Natural killer cell (primary cell): ENCODE data around the gene IGF2BP2. TPM values are rescaled to one million over a fixed set of nuclear protein-coding genes. Genes with fewer than 3 reads are reported as not detected.

Experiments
- ATAC-seq, 3 donors: fragments of 150-1000 bp in 2 of 3; fragments of 200-7000 bp in 1 of 3; cut with Tn5 transposase; 1 replicate in 1 of 3; 2 replicates in 2 of 3; pipeline ENCODE4 v1.10.0; 2021; ENCODE audit warnings: mild to moderate bottlenecking in 2 of 3, moderate library complexity in 2 of 3
- DNase-seq, 2 donors: peaks; one replicate each; pipeline versions ENCODE4 v3.0.0 to v3.0.0-alpha.2; 2013 to 2021; ENCODE audit warnings: mixed read lengths in 1 of 2
- H3K27ac ChIP-seq: one replicate; pipeline ENCODE4 v1.5.1; 2013; ENCODE audit warnings: mild to moderate bottlenecking, low read length
- H3K27me3 ChIP-seq: one replicate; pipeline ENCODE4 v1.6.1; 2013; ENCODE audit warnings: low read length; ENCODE audit not compliant: control insufficient read depth, insufficient read depth
- H3K36me3 ChIP-seq: one replicate; pipeline ENCODE4 v1.6.1; 2013; ENCODE audit warnings: low read length; ENCODE audit not compliant: control insufficient read depth, insufficient read depth
- H3K4me1 ChIP-seq: one replicate; pipeline ENCODE4 v1.6.1; 2013; ENCODE audit warnings: low read length; ENCODE audit not compliant: control insufficient read depth, insufficient read depth
- H3K4me3 ChIP-seq: one replicate; pipeline ENCODE4 v1.5.1; 2013; ENCODE audit warnings: low read length
- H3K9me3 ChIP-seq: one replicate; pipeline ENCODE4 v1.6.1; 2013; ENCODE audit warnings: low read length; ENCODE audit not compliant: control insufficient read depth, insufficient read depth
- H3K27ac Mint-ChIP-seq, 2 donors: one replicate each; pipeline ENCODE4 v1.8.0; 2022; ENCODE audit warnings: mild to moderate bottlenecking in 2 of 2, mixed read lengths in 2 of 2, moderate library complexity in 1 of 2
- H3K27me3 Mint-ChIP-seq, 2 donors: one replicate each; pipeline ENCODE4 v1.8.0; 2022; ENCODE audit warnings: low read depth in 2 of 2, mixed read lengths in 2 of 2
- H3K36me3 Mint-ChIP-seq: one replicate; pipeline ENCODE4 v1.8.0; 2022; ENCODE audit warnings: mixed read lengths
- H3K4me1 Mint-ChIP-seq, 2 donors: one replicate each; pipeline ENCODE4 v1.8.0; 2022; ENCODE audit warnings: mixed read lengths in 2 of 2
- H3K4me3 Mint-ChIP-seq: one replicate; pipeline ENCODE4 v1.8.0; 2022; ENCODE audit warnings: mild to moderate bottlenecking, moderate library complexity, mixed read lengths
- H3K9me3 Mint-ChIP-seq, 2 donors: one replicate each; pipeline ENCODE4 v1.8.0; 2022; ENCODE audit warnings: mixed read lengths in 2 of 2
- WGBS: methylation state at CpG from one replicate; pipeline ENCODE4 v1.1.7; 2013; ENCODE audit warnings: missing lambda C conversion rate; ENCODE audit not compliant: insufficient coverage; 5-methylcytosine and 5-hydroxymethylcytosine counted together
- intact Hi-C: fragments of 100-400 bp; cut with micrococcal nuclease; formaldehyde crosslinking; loops from one replicate; pipeline ENCODE4 v1.14.2; 2022
- total RNA-seq, 4 donors: library from RNA; stranded (reverse); fragments of 120-200 nt in 1 of 4; gene quantifications; one replicate each; pipeline versions ENCODE4 v1.2.3 to v1.2.4, GENCODE V29; 2013 to 2022
- TF ChIP-seq, protein P1 (sequence below): fragments of 200-600 bp; IDR thresholded peaks from one replicate; pipeline ENCODE4 v1.8.0; 2022; ENCODE audit warnings: antibody characterized with exemption

IGF2BP2 gene
- total RNA-seq, 3 donors from 2014 or later (not counting 1 experiment from before 2014, with no cell fraction given), result 4.2 to 16.8 (median 8.8) TPM

DNA sequence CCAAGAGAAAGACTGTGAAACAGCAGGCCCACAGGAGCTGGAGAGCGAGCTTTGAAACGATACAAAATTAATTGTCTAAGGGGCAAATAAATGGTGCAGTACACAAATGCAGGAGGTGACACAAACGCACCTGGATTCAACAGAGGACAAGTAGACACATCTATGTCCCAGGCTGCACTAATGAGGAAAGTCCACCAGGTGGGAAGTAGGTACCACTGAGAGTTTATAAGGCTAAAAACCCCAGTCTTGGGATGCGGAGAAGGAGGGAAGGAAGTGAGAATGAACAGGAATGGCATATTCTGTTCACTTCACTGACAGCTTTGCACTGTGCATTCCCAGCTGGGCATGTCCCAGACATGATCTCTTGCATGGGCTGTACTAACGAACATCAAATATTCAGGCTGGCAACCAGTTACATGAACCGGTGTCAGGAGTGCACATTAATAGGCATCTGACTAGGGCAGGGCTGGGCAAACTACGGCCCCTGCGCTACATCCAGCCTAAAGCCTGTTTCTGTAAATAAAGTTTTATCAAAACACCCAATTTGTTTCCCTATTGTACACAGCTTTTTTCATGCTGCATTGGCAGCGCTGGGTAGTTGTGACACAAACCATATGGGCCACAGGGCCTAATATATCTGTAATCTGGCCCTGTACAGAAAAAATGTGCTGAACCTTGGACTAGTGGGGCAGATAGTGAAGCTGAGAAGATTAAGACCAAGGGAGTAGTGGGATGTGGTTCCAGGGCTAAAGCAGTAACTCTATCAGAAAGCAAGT lies 107.0 kb downstream of the IGF2BP2 start:
- intact Hi-C loops, result no loop called here
- DNase-seq (no peak), ATAC-seq (no peak)
- no peaks in the 10 kb centered on the region for H3K9me3 ChIP-seq
- no peaks in the 10 kb centered on the region for H3K27me3 ChIP-seq
- H3K27ac ChIP-seq, result no peak overlapping the region
- Mint-ChIP-seq H3K9me3 (no peaks in the 10 kb centered on the region), H3K36me3 (no peaks in the 10 kb centered on the region), H3K4me3 (no peak overlapping the region), H3K4me1 (peaks cover 8 to 15% of the 10 kb centered on the region in 2 donors), H3K27ac (no peak overlapping the region), H3K27me3 (peaks cover 0 to 2% of the 10 kb centered on the region in 2 donors)
- H3K4me3 ChIP-seq, result no peak overlapping the region
- TF ChIP-seq, protein P1, sequence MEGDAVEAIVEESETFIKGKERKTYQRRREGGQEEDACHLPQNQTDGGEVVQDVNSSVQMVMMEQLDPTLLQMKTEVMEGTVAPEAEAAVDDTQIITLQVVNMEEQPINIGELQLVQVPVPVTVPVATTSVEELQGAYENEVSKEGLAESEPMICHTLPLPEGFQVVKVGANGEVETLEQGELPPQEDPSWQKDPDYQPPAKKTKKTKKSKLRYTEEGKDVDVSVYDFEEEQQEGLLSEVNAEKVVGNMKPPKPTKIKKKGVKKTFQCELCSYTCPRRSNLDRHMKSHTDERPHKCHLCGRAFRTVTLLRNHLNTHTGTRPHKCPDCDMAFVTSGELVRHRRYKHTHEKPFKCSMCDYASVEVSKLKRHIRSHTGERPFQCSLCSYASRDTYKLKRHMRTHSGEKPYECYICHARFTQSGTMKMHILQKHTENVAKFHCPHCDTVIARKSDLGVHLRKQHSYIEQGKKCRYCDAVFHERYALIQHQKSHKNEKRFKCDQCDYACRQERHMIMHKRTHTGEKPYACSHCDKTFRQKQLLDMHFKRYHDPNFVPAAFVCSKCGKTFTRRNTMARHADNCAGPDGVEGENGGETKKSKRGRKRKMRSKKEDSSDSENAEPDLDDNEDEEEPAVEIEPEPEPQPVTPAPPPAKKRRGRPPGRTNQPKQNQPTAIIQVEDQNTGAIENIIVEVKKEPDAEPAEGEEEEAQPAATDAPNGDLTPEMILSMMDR, result no peak
- H3K36me3 ChIP-seq, result no peaks in the 10 kb centered on the region
- H3K4me1 ChIP-seq, result no peaks in the 10 kb centered on the region
- WGBS, result 86% methylated on average over 9 of the region's 9 CpGs

DNA sequence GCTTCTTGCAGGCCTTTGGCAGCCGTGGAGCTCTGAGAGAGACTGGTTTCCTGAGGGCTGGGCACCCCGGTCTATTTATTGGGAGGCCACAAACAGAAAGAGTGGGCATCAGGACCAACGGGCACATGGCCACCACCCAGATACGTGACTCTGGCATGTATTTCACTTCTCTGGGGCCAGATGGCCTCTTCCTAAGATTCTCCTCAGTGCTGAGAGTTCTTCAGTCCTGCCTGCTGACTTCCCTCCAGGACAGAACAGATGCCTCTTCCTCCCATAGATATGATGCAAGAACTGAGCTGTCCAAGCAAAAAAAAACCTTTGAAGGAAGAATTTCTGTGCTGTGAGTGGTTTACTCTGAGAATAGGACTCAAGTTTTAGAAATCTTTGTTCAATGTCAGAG lies 107.7 kb downstream of the IGF2BP2 start:
- H3K36me3 Mint-ChIP-seq, result no peaks in the 10 kb centered on the region
- Histone ChIP-seq H3K4me1 (no peaks in the 10 kb centered on the region), H3K9me3 (no peaks in the 10 kb centered on the region), H3K4me3 (no peak overlapping the region), H3K27ac (no peak overlapping the region), H3K27me3 (no peaks in the 10 kb centered on the region), H3K36me3 (no peaks in the 10 kb centered on the region)
- H3K27ac Mint-ChIP-seq, result no peak overlapping the region
- no peaks in the 10 kb centered on the region for H3K9me3 Mint-ChIP-seq
- WGBS, result 66% methylated on average over 4 of the region's 4 CpGs
- ATAC-seq (no peak), DNase-seq (no peak)
- intact Hi-C loops, result no loop called here
- H3K27me3 Mint-ChIP-seq, result peaks cover 0 to 2% of the 10 kb centered on the region in 2 donors
- H3K4me3 Mint-ChIP-seq, result no peak overlapping the region
- H3K4me1 Mint-ChIP-seq, result peaks cover 8 to 15% of the 10 kb centered on the region in 2 donors
- TF ChIP-seq, protein P1, result no peak

DNA sequence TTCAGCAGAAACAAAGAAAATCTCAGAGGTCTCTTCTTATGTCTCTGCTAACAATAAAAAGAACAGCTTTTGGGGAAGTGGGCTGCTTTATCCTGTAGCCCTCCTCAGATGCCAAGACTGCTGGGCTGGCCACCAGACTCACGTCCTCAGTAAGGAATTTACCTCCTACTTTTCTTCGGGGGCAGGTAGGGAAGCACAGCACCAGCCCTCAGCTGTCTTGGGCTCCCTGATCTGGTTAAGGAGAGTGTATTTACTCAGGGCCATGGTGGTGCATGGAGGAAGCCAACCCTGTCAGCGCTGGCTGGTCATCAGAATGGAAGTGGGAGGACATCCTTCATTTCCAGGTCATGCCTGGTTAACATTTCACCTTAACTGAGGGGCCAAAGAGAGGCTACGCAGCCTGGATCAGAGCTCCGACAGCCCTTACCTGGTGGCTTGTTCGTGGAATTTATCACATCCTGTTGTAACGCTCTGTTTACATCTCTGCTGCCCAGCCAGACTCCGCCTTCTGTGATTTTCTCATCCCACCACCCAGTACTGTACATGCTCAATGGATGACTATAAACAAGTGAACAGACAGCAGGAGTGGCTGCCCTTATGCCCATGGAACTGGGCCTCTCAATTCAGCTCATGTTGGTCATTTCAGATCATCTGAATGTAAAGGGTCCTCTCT lies 108.3 kb downstream of the IGF2BP2 start:
- Mint-ChIP-seq H3K27me3 (peaks cover 0 to 2% of the 10 kb centered on the region in 2 donors), H3K27ac (no peak overlapping the region), H3K4me1 (peaks cover 8 to 15% of the 10 kb centered on the region in 2 donors), H3K36me3 (no peaks in the 10 kb centered on the region), H3K9me3 (no peaks in the 10 kb centered on the region), H3K4me3 (no peak overlapping the region)
- intact Hi-C loops, result no loop called here
- Histone ChIP-seq H3K4me1 (no peaks in the 10 kb centered on the region), H3K9me3 (no peaks in the 10 kb centered on the region), H3K27me3 (no peaks in the 10 kb centered on the region), H3K4me3 (no peak overlapping the region), H3K27ac (no peak overlapping the region), H3K36me3 (no peaks in the 10 kb centered on the region)
- no peak for ATAC-seq
- 63% methylated on average over 8 of the region's 8 CpGs for WGBS
- TF ChIP-seq, protein P1, result no peak
- DNase-seq, result no peak
